ENCODE results near the gene CCDC102B.

CCDC102B gene

DNA sequence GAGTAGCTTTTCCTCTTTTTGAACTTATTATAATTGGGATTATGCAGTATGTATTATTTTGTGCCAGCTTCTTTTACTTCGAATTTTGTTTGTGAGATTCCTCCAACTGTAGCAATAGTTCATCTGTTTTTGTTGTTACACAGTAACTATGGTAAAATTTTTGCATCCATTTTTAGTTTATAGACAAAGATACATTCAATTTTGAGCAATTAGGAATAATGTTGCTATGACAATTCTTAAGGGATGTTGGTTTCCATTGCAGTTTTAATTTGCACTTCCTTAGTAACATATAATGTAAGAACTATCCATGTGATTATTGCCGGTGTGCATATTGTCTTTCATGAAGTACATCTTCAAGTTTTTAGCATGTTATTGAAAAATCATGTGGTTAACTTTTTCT, 20.7 kb downstream of the CCDC102B start:
- Histone ChIP-seq H3K36me3 (ENCODE audit: low read depth) (no peaks in the 10 kb centered on the region), H3K9me3 (ENCODE audit: severe bottlenecking) (no peaks in the 10 kb centered on the region), H3K4me3 (ENCODE audit: severe bottlenecking) (no peak overlapping the region), H3K27me3 (ENCODE audit: insufficient read depth, poor library complexity, severe bottlenecking) (no peaks in the 10 kb centered on the region), H3K27ac (ENCODE audit: poor library complexity, severe bottlenecking) (no peak overlapping the region), H3K4me1 (ENCODE audit: insufficient read depth, poor library complexity, severe bottlenecking) (no peaks in the 10 kb centered on the region)
- ATAC-seq (ENCODE audit: low read depth) (no peak), DNase-seq (ENCODE audit: low spot score) (no peak)
- TF ChIP-seq, protein P1, sequence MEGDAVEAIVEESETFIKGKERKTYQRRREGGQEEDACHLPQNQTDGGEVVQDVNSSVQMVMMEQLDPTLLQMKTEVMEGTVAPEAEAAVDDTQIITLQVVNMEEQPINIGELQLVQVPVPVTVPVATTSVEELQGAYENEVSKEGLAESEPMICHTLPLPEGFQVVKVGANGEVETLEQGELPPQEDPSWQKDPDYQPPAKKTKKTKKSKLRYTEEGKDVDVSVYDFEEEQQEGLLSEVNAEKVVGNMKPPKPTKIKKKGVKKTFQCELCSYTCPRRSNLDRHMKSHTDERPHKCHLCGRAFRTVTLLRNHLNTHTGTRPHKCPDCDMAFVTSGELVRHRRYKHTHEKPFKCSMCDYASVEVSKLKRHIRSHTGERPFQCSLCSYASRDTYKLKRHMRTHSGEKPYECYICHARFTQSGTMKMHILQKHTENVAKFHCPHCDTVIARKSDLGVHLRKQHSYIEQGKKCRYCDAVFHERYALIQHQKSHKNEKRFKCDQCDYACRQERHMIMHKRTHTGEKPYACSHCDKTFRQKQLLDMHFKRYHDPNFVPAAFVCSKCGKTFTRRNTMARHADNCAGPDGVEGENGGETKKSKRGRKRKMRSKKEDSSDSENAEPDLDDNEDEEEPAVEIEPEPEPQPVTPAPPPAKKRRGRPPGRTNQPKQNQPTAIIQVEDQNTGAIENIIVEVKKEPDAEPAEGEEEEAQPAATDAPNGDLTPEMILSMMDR (IDR thresholded peaks at IDR 0.05; ENCODE audit: poor library complexity, severe bottlenecking), result no peak

DNA sequence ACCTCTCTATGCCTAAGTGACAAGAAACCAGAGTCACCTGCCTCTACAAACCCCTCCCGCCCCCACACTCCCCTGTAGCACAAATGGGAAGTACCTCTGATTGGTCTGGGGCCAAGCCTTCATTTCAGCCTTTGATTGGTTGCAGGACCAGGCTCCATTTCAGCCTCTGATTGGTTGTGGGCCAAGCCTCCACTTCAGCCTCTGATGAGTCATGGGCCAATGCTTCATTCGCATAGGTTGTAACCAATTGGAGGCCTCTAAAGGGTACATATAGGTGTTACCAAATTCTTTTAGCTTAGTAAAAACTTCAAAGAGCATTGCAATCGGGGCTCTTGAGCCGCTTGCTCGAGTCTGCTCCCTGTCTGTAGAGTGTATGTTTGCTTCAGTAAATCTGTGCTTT, 25.0 kb downstream of the CCDC102B start:
- Histone ChIP-seq H3K4me1 (ENCODE audit: insufficient read depth, poor library complexity, severe bottlenecking) (no peaks in the 10 kb centered on the region), H3K27ac (ENCODE audit: poor library complexity, severe bottlenecking) (no peak overlapping the region), H3K4me3 (ENCODE audit: severe bottlenecking) (no peak overlapping the region), H3K9me3 (ENCODE audit: severe bottlenecking) (no peaks in the 10 kb centered on the region), H3K27me3 (ENCODE audit: insufficient read depth, poor library complexity, severe bottlenecking) (no peaks in the 10 kb centered on the region), H3K36me3 (ENCODE audit: low read depth) (no peaks in the 10 kb centered on the region)
- TF ChIP-seq, protein P1 (IDR thresholded peaks at IDR 0.05; ENCODE audit: poor library complexity, severe bottlenecking), result no peak
- no peak for DNase-seq (ENCODE audit: low spot score)
- no peak for ATAC-seq (ENCODE audit: low read depth)

DNA sequence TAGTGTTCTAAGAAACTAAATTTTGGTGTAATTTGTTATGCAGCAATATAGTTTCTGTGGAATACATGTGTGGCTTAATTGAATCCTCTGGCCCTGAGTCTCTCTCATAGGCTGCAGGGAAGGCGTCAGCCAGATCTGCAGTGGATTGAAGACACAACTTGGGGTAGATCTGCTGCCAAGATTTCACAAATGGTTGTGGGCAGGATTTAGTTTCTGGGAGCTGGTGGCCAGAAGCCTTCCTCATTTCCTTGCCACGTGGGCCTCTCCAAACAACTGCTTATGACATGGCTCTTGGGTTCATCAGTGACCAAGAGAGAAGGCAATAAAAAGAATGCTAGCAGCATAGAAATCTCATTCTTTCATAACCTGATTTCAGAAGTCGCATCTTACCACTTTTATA, 28.2 kb downstream of the CCDC102B start:
- DNase-seq (ENCODE audit: low spot score) (no peak), ATAC-seq (ENCODE audit: low read depth) (no peak)
- no peaks in the 10 kb centered on the region for H3K4me1 ChIP-seq (ENCODE audit: insufficient read depth, poor library complexity, severe bottlenecking)
- H3K36me3 ChIP-seq (ENCODE audit: low read depth), result no peaks in the 10 kb centered on the region
- TF ChIP-seq, protein P1 (IDR thresholded peaks at IDR 0.05; ENCODE audit: poor library complexity, severe bottlenecking), result no peak
- H3K4me3 ChIP-seq (ENCODE audit: severe bottlenecking), result no peak overlapping the region
- H3K9me3 ChIP-seq (ENCODE audit: severe bottlenecking), result no peaks in the 10 kb centered on the region
- no peak overlapping the region for H3K27ac ChIP-seq (ENCODE audit: poor library complexity, severe bottlenecking)
- H3K27me3 ChIP-seq (ENCODE audit: insufficient read depth, poor library complexity, severe bottlenecking), result no peaks in the 10 kb centered on the region

DNA sequence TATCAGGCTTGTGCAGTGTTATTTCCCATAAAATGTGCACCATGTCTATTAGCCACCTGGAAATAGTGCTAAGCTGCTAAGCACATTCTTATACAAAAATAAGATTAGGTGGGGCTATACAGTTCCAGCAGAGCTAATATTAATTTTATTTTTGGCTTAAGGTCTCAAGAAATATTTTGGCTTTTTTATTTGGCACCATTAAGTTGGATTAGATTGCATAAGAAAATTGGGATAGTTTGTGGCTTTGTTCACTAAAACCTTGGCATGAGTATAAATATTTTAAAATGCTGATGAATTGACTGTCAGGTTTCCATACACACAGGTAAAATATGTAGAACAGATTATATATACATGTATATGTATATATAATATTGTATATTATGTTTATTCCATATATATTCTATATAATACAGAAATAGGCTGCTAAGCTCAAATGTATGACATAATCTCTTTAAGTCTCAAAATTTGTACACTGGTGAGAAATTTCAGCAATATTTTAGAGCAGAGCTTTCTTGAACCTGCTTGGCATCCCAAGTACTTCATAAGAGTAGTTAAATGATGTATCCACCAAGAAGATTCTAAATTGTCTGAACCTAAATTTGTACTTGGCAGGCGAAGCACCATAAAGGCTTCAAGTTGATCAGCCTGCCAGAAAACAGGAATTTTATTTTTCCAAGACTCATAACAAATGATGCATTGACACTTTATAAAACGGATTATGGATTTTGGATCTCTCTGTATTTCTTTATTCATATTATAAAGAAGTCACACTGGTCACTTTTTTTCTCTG, 32.6 kb downstream of the CCDC102B start:
- H3K36me3 ChIP-seq (ENCODE audit: low read depth), result no peaks in the 10 kb centered on the region
- no peak overlapping the region for H3K4me3 ChIP-seq (ENCODE audit: severe bottlenecking)
- H3K4me1 ChIP-seq (ENCODE audit: insufficient read depth, poor library complexity, severe bottlenecking), result no peaks in the 10 kb centered on the region
- no peak for ATAC-seq (ENCODE audit: low read depth)
- TF ChIP-seq, protein P1 (IDR thresholded peaks at IDR 0.05; ENCODE audit: poor library complexity, severe bottlenecking), result no peak
- H3K9me3 ChIP-seq (ENCODE audit: severe bottlenecking), result no peaks in the 10 kb centered on the region
- no peak overlapping the region for H3K27ac ChIP-seq (ENCODE audit: poor library complexity, severe bottlenecking)
- no peaks in the 10 kb centered on the region for H3K27me3 ChIP-seq (ENCODE audit: insufficient read depth, poor library complexity, severe bottlenecking)
- DNase-seq (ENCODE audit: low spot score), result no peak

DNA sequence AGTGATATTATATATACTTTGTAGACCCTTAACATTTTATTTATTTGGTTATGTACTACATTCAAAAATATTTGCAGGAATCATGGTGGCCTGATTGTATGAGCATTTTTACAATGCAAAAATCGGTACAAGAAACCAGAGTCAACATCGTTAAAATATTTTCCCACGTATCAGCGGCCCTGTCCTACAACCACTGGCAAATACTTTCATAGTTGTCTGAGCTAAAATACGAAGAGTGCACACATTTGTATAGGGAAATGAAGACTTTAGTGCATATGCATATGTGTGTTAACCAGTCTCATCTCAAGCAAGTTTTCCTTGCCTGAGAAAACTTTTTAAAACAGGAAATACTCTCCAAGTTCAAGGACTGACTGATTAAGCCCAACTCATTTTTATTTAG, 35.9 kb downstream of the CCDC102B start:
- ATAC-seq (ENCODE audit: low read depth) (no peak), DNase-seq (ENCODE audit: low spot score) (no peak)
- H3K4me3 ChIP-seq (ENCODE audit: severe bottlenecking), result no peak overlapping the region
- TF ChIP-seq, protein P1 (IDR thresholded peaks at IDR 0.05; ENCODE audit: poor library complexity, severe bottlenecking), result no peak
- peaks cover 9% of the 10 kb centered on the region for H3K4me1 ChIP-seq (ENCODE audit: insufficient read depth, poor library complexity, severe bottlenecking)
- H3K27me3 ChIP-seq (ENCODE audit: insufficient read depth, poor library complexity, severe bottlenecking), result no peaks in the 10 kb centered on the region
- no peaks in the 10 kb centered on the region for H3K9me3 ChIP-seq (ENCODE audit: severe bottlenecking)
- H3K36me3 ChIP-seq (ENCODE audit: low read depth), result no peaks in the 10 kb centered on the region
- no peak overlapping the region for H3K27ac ChIP-seq (ENCODE audit: poor library complexity, severe bottlenecking)

All from RWPE2 (cell line).